Measurements from ENCODE around the gene PHLDA3.

Gene PHLDA3

GRCh38 chr1:201429736-201430501 is 39.1 kb downstream of the PHLDA3 start:
- no peak for TF ChIP-seq CTCF (IDR thresholded peaks at IDR 0.05; ENCODE audit: insufficient read depth, low read length, poor library complexity, severe bottlenecking)
- H3K36me3 ChIP-seq (ENCODE audit: control insufficient read depth, insufficient read depth, low read length): no peaks in the 10 kb centered on the region
- DNase-seq (ENCODE audit: extremely low read depth, insufficient read length): no peak
- peaks cover 2% of the 10 kb centered on the region; the same call in 1 of the 2 replicates for H3K27me3 ChIP-seq (replicated peaks; ENCODE audit: control insufficient read depth, insufficient read depth, low read length)
- no peak overlapping the region for H3K4me3 ChIP-seq (replicated peaks; ENCODE audit: low read depth, low read length)

- DNase-seq (ENCODE audit: extremely low read depth, insufficient read length): no peak
- no peaks in the 10 kb centered on the region for H3K36me3 ChIP-seq (ENCODE audit: control insufficient read depth, insufficient read depth, low read length)
- peaks cover 2% of the 10 kb centered on the region; the same call in 1 of the 2 replicates for H3K27me3 ChIP-seq (replicated peaks; ENCODE audit: control insufficient read depth, insufficient read depth, low read length)
- no peak for TF ChIP-seq CTCF (IDR thresholded peaks at IDR 0.05; ENCODE audit: insufficient read depth, low read length, poor library complexity, severe bottlenecking)
- no peak overlapping the region for H3K4me3 ChIP-seq (replicated peaks; ENCODE audit: low read depth, low read length)
These were observed 41.0 kb downstream of the PHLDA3 start for GRCh38 chr1:201427963-201428362.

- H3K27me3 ChIP-seq (replicated peaks; ENCODE audit: control insufficient read depth, insufficient read depth, low read length): peaks cover 2% of the 10 kb centered on the region; the same call in 1 of the 2 replicates
- no peak for DNase-seq (ENCODE audit: extremely low read depth, insufficient read length)
- TF ChIP-seq CTCF (IDR thresholded peaks at IDR 0.05; ENCODE audit: insufficient read depth, low read length, poor library complexity, severe bottlenecking): no peak
- H3K36me3 ChIP-seq (ENCODE audit: control insufficient read depth, insufficient read depth, low read length): no peaks in the 10 kb centered on the region
- no peak overlapping the region for H3K4me3 ChIP-seq (replicated peaks; ENCODE audit: low read depth, low read length)
These were observed 42.3 kb downstream of the PHLDA3 start for GRCh38 chr1:201426479-201427310.

DNA sequence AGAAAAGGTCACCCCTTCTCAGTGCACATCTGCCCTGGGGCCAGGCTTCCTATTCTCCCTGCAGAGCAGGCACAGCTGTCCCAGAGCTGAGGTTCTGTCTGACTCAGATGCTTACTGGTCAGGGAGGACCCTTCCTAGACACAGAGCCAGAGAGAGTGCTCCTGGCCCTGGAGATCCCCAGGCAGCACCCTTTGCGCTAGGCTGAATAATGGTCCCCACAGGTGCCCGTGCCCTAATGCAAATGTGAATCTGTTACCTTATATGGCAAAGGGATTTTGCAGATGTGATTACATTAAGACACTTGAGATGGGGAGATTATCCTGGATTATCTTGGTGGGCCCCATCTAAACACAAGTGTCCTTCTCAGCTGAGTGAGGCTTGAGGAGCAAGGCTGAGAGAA is 44.8 kb downstream of the PHLDA3 start:
- no peak for DNase-seq (ENCODE audit: extremely low read depth, insufficient read length)
- no peak for TF ChIP-seq CTCF (IDR thresholded peaks at IDR 0.05; ENCODE audit: insufficient read depth, low read length, poor library complexity, severe bottlenecking)
- Histone ChIP-seq H3K4me3 (replicated peaks; ENCODE audit: low read depth, low read length) (no peak overlapping the region), H3K27me3 (replicated peaks; ENCODE audit: control insufficient read depth, insufficient read depth, low read length) (no peaks in the 10 kb centered on the region; the same call in 1 of the 2 replicates), H3K36me3 (ENCODE audit: control insufficient read depth, insufficient read depth, low read length) (no peaks in the 10 kb centered on the region)

DNA sequence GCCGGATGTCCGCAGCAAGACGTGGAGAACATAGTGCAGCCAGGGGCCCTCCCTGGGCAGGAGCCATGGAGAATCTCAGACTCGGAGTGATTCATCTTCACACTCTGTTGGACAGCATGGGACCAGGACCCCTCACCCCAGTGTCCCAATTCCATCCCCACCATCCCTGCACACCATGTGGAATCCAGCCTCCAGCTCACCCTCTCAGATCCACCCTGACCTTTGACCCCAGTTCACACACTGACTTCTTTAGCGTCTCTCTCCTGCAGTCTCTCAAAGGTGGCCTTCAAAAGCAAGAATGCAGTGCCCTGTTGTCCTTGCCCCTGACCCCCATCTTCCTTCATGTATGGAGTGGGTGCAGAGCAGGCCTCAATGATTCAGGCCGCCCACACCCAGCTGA is 45.3 kb downstream of the PHLDA3 start:
- no peak for TF ChIP-seq CTCF (IDR thresholded peaks at IDR 0.05; ENCODE audit: insufficient read depth, low read length, poor library complexity, severe bottlenecking)
- DNase-seq (ENCODE audit: extremely low read depth, insufficient read length): no peak
- no peak overlapping the region for H3K4me3 ChIP-seq (replicated peaks; ENCODE audit: low read depth, low read length)
- H3K27me3 ChIP-seq (replicated peaks; ENCODE audit: control insufficient read depth, insufficient read depth, low read length): no peaks in the 10 kb centered on the region; the same call in 1 of the 2 replicates
- no peaks in the 10 kb centered on the region for H3K36me3 ChIP-seq (ENCODE audit: control insufficient read depth, insufficient read depth, low read length)

All from GM06990 (cell line).